Mesenchymal stem cell (in vitro differentiated cells and primary cell): ENCODE measurements around the gene TMEM236.
A peak's percentile ranks its signal among the peaks of the same experiment; 100 is the strongest.

Source experiments
- DNase-seq: peaks from one replicate; pipeline ENCODE4 v3.0.0-alpha.2; 2013
- H2AFZ ChIP-seq: one replicate; pipeline ENCODE4 v1.6.1; 2013; ENCODE audit warnings: low read depth, mild to moderate bottlenecking, control low read depth, inconsistent platforms, low read length, moderate library complexity
- H2AK5ac ChIP-seq: 2 replicates; pipeline ENCODE4 v1.6.1; 2013; ENCODE audit warnings: low read length, moderate library complexity, mild to moderate bottlenecking, inconsistent platforms; ENCODE audit not compliant: severe bottlenecking
- H2BK120ac ChIP-seq: one replicate; pipeline ENCODE4 v1.6.1; 2013; ENCODE audit warnings: low read depth, mild to moderate bottlenecking, inconsistent platforms, low read length, moderate library complexity
- H2BK12ac ChIP-seq, 2 experiments: one replicate each; pipeline ENCODE4 v1.6.1; 2013; ENCODE audit warnings: inconsistent platforms in 2 of 2, low read length in 2 of 2, mild to moderate bottlenecking in 2 of 2, moderate library complexity in 2 of 2, control low read depth in 1 of 2
- H2BK15ac ChIP-seq: one replicate; pipeline ENCODE4 v1.6.1; 2013; ENCODE audit warnings: mild to moderate bottlenecking, low read depth, inconsistent platforms; ENCODE audit not compliant: poor library complexity, severe bottlenecking
- H2BK5ac ChIP-seq: 2 replicates; pipeline ENCODE4 v1.6.1; 2013; ENCODE audit warnings: low read depth, mild to moderate bottlenecking, low read length, control low read depth, inconsistent platforms; ENCODE audit not compliant: poor library complexity, severe bottlenecking
- H3K14ac ChIP-seq, 2 experiments: one replicate each; pipeline ENCODE4 v1.6.1; 2013; ENCODE audit warnings: inconsistent platforms in 2 of 2, low read length in 2 of 2, control low read depth in 1 of 2, mild to moderate bottlenecking in 1 of 2, moderate library complexity in 1 of 2
- H3K18ac ChIP-seq, 2 experiments: one replicate each; pipeline ENCODE4 v1.6.1; 2013; ENCODE audit warnings: inconsistent platforms in 2 of 2, low read length in 2 of 2, control low read depth in 1 of 2, low read depth in 1 of 2, mild to moderate bottlenecking in 1 of 2
- H3K23ac ChIP-seq, 2 experiments: one replicate each; pipeline ENCODE4 v1.6.1; 2013; ENCODE audit warnings: inconsistent platforms in 2 of 2, low read length in 2 of 2, mild to moderate bottlenecking in 2 of 2, moderate library complexity in 2 of 2, control low read depth in 1 of 2
- H3K27ac ChIP-seq: 2 replicates; pipeline ENCODE4 v1.5.1; 2013; ENCODE audit warnings: mild to moderate bottlenecking, moderate library complexity, low read length, control low read depth, inconsistent platforms; ENCODE audit not compliant: poor library complexity, severe bottlenecking
- H3K27me3 ChIP-seq, 2 experiments: 2 replicates each; pipeline versions ENCODE4 v1.6.1 to v1.7.0; 2013; ENCODE audit warnings: low read length in 2 of 2, mild to moderate bottlenecking in 2 of 2, moderate library complexity in 2 of 2, control low read depth in 1 of 2, inconsistent platforms in 1 of 2; ENCODE audit not compliant: control insufficient read depth in 1 of 2, insufficient read depth in 1 of 2
- H3K36me3 ChIP-seq, 2 experiments: 2 replicates each; pipeline versions ENCODE4 v1.6.1 to v1.7.0; 2013; ENCODE audit warnings: low read length in 2 of 2, control low read depth in 1 of 2, inconsistent platforms in 1 of 2, low read depth in 1 of 2, mild to moderate bottlenecking in 1 of 2; ENCODE audit not compliant: insufficient read depth in 2 of 2, control insufficient read depth in 1 of 2
- H3K4ac ChIP-seq, 2 experiments: one replicate each; pipeline ENCODE4 v1.6.1; 2013; ENCODE audit warnings: inconsistent platforms in 2 of 2, low read length in 2 of 2, mild to moderate bottlenecking in 2 of 2, moderate library complexity in 2 of 2, control low read depth in 1 of 2, low read depth in 1 of 2
- H3K4me1 ChIP-seq: 2 replicates; pipeline ENCODE4 v1.6.1; 2013; ENCODE audit warnings: low read depth, low read length, control low read depth; ENCODE audit not compliant: control insufficient read depth, insufficient read depth
- H3K4me2 ChIP-seq: 2 replicates; pipeline ENCODE4 v1.6.1; 2013; ENCODE audit warnings: low read length, mild to moderate bottlenecking, inconsistent platforms; ENCODE audit not compliant: poor library complexity, severe bottlenecking
- H3K4me3 ChIP-seq, 2 experiments: 2 replicates each; pipeline versions ENCODE4 v1.5.1 to v1.7.0; 2013; ENCODE audit warnings: low read length in 2 of 2, mild to moderate bottlenecking in 2 of 2, control low read depth in 1 of 2, low read depth in 1 of 2; ENCODE audit not compliant: insufficient read depth in 1 of 2
- H3K79me1 ChIP-seq: replicated peaks from 2 replicates; pipeline ENCODE4 v1.6.1; 2013; ENCODE audit warnings: mild to moderate bottlenecking, control low read depth, low read length, inconsistent platforms; ENCODE audit not compliant: poor library complexity, severe bottlenecking
- H3K9ac ChIP-seq: 2 replicates; pipeline ENCODE4 v1.7.0; 2013; ENCODE audit warnings: mild to moderate bottlenecking, low read length, moderate library complexity
- H3K9me3 ChIP-seq: 2 replicates; pipeline ENCODE4 v1.7.0; 2013; ENCODE audit warnings: mild to moderate bottlenecking, low read length; ENCODE audit not compliant: control insufficient read depth
- H4K8ac ChIP-seq: one replicate; pipeline ENCODE4 v1.6.1; 2013; ENCODE audit warnings: inconsistent platforms, mild to moderate bottlenecking, low read length, moderate library complexity
- H4K91ac ChIP-seq: one replicate; pipeline ENCODE4 v1.6.1; 2013; ENCODE audit warnings: mild to moderate bottlenecking, low read length, inconsistent platforms
- WGBS: methylation state at CpG from one replicate; pipeline ENCODE4 v1.1.7; 2013; ENCODE audit warnings: mixed read lengths; 5-methylcytosine and 5-hydroxymethylcytosine counted together

Gene TMEM236

GRCh38 chr10:17785276-17785930 is 33.4 kb downstream of the TMEM236 start:
- WGBS, result 92% methylated on average over 4 of the region's 5 CpGs

GRCh38 chr10:17787087-17787961 is 35.3 kb downstream of the TMEM236 start:
- H3K79me1 ChIP-seq, result no peaks in the 10 kb centered on the region
- H3K23ac ChIP-seq, result no peak overlapping the region
- H3K36me3 ChIP-seq, result no peaks in the 10 kb centered on the region
- no peak overlapping the region for H2AFZ ChIP-seq
- no peak overlapping the region for H2BK5ac ChIP-seq
- H2BK15ac ChIP-seq, result no peak overlapping the region
- H3K27ac ChIP-seq, result peak overlapping the region; percentile 27
- peak overlapping the region; percentile 30 for H4K8ac ChIP-seq
- H2BK12ac ChIP-seq, result no peak overlapping the region
- peaks cover 6% of the 10 kb centered on the region for H3K4me1 ChIP-seq
- H3K18ac ChIP-seq, result peak overlapping the region in 1 of 2 experiments; percentile 14
- peak; percentile 85 for DNase-seq
- no peak overlapping the region for H3K4me2 ChIP-seq
- H3K9ac ChIP-seq, result peak overlapping the region; percentile 44
- 70% methylated on average over 12 of the region's 13 CpGs for WGBS
- no peak overlapping the region for H3K4me3 ChIP-seq
- H3K4ac ChIP-seq, result no peak overlapping the region
- H2BK120ac ChIP-seq, result no peak overlapping the region
- peak overlapping the region; percentile 63 for H2AK5ac ChIP-seq
- no peaks in the 10 kb centered on the region for H3K27me3 ChIP-seq
- H3K9me3 ChIP-seq, result no peaks in the 10 kb centered on the region
- H3K14ac ChIP-seq, result peak overlapping the region in 1 of 2 experiments; percentile 85
- H4K91ac ChIP-seq, result peak overlapping the region; percentile 52

More at GRCh38 chr10:17785276-17785930, 33.4 kb downstream of the TMEM236 start:
- Histone ChIP-seq H3K36me3 (no peaks in the 10 kb centered on the region), H2AK5ac (no peak overlapping the region), H3K27ac (no peak overlapping the region), H3K18ac (no peak overlapping the region), H2AFZ (no peak overlapping the region), H3K23ac (no peak overlapping the region), H2BK12ac (no peak overlapping the region), H2BK120ac (no peak overlapping the region), H2BK5ac (no peak overlapping the region), H3K9me3 (no peaks in the 10 kb centered on the region), H4K91ac (no peak overlapping the region), H3K14ac (no peak overlapping the region), H3K4me2 (no peak overlapping the region), H3K79me1 (no peaks in the 10 kb centered on the region), H3K4me1 (peaks cover 6% of the 10 kb centered on the region), H3K27me3 (no peaks in the 10 kb centered on the region), H2BK15ac (no peak overlapping the region), H3K9ac (peak overlapping the region; percentile 10), H3K4me3 (no peak overlapping the region), H3K4ac (no peak overlapping the region), H4K8ac (no peak overlapping the region)
- DNase-seq, result no peak

GRCh38 chr10:17788646-17789045 is 36.6 kb downstream of the TMEM236 start:
- no peaks in the 10 kb centered on the region for H3K9me3 ChIP-seq
- H4K8ac ChIP-seq, result no peak overlapping the region
- H3K4ac ChIP-seq, result no peak overlapping the region
- H2AFZ ChIP-seq, result no peak overlapping the region
- no peak overlapping the region for H2BK120ac ChIP-seq
- H3K9ac ChIP-seq, result no peak overlapping the region
- H2BK15ac ChIP-seq, result no peak overlapping the region
- no peak overlapping the region for H2BK12ac ChIP-seq
- no peak overlapping the region for H3K27ac ChIP-seq
- 98% methylated on average over 2 of the region's 2 CpGs for WGBS
- no peak for DNase-seq
- no peaks in the 10 kb centered on the region for H3K27me3 ChIP-seq
- H3K36me3 ChIP-seq, result no peaks in the 10 kb centered on the region
- peaks cover 4% of the 10 kb centered on the region for H3K4me1 ChIP-seq
- no peak overlapping the region for H2BK5ac ChIP-seq
- H2AK5ac ChIP-seq, result no peak overlapping the region
- no peak overlapping the region for H4K91ac ChIP-seq
- H3K23ac ChIP-seq, result no peak overlapping the region
- H3K18ac ChIP-seq, result no peak overlapping the region
- no peak overlapping the region for H3K4me2 ChIP-seq
- no peak overlapping the region for H3K14ac ChIP-seq
- no peak overlapping the region for H3K4me3 ChIP-seq
- H3K79me1 ChIP-seq, result no peaks in the 10 kb centered on the region

GRCh38 chr10:17789396-17789795 is 37.4 kb downstream of the TMEM236 start:
- no peak overlapping the region for H2BK5ac ChIP-seq
- H3K79me1 ChIP-seq, result no peaks in the 10 kb centered on the region
- H3K36me3 ChIP-seq, result no peaks in the 10 kb centered on the region
- H2BK12ac ChIP-seq, result no peak overlapping the region
- no peak overlapping the region for H3K4ac ChIP-seq
- H3K27me3 ChIP-seq, result no peaks in the 10 kb centered on the region
- no peak overlapping the region for H2BK120ac ChIP-seq
- H4K8ac ChIP-seq, result no peak overlapping the region
- WGBS, result 92% methylated on average over 6 of the region's 7 CpGs
- H2AFZ ChIP-seq, result no peak overlapping the region
- no peak overlapping the region for H4K91ac ChIP-seq
- H3K4me2 ChIP-seq, result no peak overlapping the region
- H3K14ac ChIP-seq, result no peak overlapping the region
- H3K4me1 ChIP-seq, result peaks cover 4% of the 10 kb centered on the region
- no peaks in the 10 kb centered on the region for H3K9me3 ChIP-seq
- H3K18ac ChIP-seq, result no peak overlapping the region
- H2AK5ac ChIP-seq, result no peak overlapping the region
- no peak overlapping the region for H3K27ac ChIP-seq
- no peak overlapping the region for H3K9ac ChIP-seq
- H3K4me3 ChIP-seq, result no peak overlapping the region
- H2BK15ac ChIP-seq, result no peak overlapping the region
- no peak for DNase-seq
- H3K23ac ChIP-seq, result no peak overlapping the region
